Muscle of arm (tissue), 12 donors: ENCODE results near the gene ASTN2. TPM values are rescaled to one million over a fixed set of nuclear protein-coding genes. Genes with fewer than 3 reads are reported as not detected.

ENCODE experiments used
- DNase-seq: peaks from one replicate; pipeline ENCODE4 v3.0.0-alpha.2; 2013
- polyA plus RNA-seq, 12 donors: library from polyadenylated mRNA; unstranded; fragments of 120-200 nt; gene quantifications; one replicate each; pipeline ENCODE4 v1.2.1, GENCODE V29; 2013; ENCODE audit not compliant: insufficient read length in 12 of 12

The ASTN2 gene
- polyA plus RNA-seq, 12 donors, result 3.7 to 15.7 (median 5.5) TPM; not detected in 2

DNA sequence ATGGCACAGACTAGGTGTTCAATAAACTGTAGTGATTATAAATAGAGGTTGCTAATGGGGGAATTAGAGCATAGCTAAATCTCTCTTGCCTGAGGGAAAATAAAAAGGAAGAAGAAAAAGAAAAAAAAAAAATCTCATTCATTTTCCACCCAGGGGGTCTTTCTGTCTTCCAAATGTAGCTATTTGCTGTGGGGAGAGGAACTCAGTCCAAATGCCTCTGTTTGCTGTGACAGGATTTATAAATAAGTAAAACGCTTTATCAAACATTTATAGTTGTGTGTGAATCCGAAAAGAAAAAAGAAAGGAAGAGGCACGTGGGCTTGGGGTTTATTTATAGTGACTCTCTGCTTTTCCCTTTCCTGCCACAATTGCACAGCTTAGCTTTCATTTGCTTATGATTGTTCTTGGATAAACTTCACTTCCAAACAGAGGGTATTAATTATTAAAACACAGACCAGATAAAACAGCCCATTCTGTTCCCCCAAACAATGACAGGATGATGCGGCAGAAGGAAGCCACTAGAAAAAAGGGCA is 245.7 kb downstream of the ASTN2 start:
- DNase-seq, result no peak

DNA sequence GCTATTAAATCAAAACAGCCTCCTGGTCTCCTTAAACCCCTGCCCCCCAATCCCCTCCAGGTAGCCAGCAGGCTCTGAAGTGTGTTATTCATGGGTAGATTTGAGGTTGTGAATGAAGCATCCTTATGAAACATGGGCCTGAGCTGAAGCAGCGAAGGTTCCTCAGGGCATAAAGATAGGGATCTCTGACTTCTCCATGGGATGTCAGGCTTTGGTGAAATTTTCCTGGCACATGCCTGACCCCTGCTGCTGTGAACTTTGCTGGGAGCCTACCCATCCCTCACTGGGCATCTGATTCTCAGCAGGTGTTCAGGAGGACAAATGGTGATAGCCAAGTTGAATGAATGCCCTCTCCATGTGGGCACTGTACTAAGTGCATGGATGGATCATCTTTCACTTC is 250.3 kb downstream of the ASTN2 start:
- no peak for DNase-seq

DNA sequence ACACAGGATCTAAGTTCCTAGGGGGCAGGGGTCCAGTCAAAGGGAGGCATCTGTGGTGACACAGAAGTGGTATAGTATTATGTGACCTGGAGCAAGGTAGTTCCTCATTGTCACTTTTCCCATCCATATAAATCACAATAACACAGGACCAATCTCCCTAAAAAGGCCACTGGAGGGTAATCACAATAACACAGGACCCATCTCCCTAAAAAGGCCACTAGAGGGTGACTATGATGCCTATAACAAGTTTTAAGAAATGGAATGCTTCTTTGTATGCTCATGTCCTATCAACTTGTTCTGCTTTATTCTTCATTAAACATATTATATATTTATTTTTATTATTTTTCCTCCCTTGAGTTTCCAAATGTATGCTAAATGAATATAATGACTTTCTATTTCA is 254.6 kb downstream of the ASTN2 start:
- no peak for DNase-seq

DNA sequence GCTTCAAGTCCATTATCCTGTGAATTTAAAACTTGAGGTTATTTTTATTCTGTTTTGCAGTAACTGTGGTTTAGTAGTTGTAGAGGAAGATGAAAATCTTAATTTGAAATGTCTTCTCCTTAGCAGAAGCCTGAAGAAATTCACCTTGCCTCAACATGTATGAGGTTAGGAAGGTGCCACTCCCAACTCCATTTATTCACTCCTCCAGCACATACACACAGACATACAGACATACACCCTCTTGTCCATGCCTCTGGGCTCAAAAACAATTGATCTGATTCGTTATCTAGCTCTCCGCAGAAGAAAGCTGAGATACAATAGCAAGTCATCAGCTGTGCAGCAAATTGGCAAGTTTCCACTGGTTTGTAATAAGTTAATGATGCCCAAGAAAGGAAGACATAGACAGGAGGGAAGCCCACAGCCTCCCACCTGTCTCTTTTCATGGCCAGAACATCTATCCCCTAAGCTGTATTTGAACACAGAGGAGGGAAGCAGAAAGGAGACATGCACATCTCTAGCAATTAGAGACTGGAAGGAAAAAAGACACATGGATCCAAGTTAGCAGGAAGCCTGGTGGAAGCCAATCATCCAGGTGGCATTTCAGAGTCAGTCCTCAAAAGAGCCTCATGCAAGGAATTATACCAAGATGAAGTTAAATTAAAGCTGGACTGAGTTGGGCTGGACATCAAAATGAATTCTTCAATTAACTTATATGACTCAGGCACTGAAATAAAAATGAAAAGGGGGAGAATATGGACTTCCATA is 257.9 kb downstream of the ASTN2 start:
- no peak for DNase-seq

DNA sequence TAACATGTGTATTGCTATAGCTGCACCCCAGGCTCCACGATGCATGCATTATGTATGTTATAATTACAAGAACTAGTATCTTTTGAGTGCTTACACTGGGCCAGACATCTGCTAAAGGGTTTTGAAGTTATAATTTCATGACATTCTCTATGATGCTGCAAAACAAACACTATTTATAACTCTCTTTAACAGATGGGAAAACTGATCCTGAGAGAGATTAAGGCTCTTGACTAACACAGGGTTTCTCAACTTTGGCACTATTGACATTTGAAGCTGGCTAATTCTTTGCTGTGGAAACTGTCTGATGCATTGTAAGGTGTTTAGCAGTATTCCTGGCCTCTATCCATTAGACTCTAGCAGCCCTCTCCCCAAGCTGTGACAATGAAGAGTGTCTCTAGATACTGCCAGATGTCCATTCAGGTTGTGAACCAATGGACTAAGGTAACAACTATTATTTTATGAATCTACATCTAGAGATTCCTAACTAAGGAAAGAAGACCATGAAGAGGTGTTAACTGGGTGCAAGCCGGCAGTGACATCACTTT is 258.6 kb downstream of the ASTN2 start:
- no peak for DNase-seq

DNA sequence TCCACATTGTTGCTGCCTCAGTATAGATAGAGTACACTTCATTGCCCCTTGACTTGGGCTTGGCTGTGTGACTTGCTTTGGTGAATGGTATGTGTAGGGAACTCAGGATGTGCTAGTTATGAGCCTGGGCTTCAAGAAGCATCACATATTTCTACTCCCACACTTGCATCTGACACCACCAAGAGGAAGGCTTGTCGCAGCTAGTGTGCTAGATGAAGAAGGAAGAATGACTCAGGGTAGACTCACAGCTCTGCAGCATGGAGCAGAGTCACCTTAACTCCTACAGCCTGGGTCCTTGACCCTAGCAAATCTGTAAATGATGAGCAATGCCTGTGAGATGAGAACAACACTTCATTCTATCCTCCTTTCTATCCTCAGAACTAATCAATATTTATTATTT is 261.8 kb downstream of the ASTN2 start:
- no peak for DNase-seq

DNA sequence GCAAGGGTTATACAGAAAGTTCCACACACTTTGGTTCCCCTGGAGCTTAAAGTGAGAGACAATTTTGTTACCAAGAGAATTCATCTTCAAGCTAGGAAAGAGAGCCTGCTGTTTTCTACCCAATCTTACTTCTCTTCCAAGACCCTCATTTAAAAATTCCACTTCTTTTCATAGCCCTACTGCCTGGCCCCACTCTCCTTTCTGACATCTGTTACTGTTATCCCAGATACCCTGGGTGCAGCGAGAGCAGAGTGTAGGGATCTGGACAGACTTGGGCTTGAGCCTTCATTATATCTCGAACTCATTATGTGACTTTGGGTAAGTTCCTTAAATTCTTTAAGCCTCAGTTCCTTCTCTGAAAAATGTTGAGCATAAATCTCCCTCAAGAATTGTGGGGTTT is 263.1 kb downstream of the ASTN2 start:
- DNase-seq, result no peak

DNA sequence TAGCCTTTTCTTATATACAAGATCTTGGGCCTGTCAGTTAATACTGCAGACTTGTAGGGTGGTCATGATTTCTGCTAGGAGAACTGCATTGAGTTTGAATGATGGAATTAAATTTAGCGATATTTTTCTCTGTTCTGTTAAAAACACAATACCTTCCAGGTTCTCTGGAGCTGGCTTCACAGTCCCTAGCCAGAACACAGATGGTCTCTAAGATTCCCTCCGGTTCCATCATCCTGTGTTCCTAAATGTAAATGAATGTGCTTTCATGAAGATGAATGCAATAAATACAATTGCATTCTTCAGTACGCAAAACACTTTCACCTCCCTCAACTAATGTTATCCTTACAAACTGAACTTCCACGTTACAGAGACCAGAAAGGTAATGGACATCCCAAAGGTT is 264.9 kb downstream of the ASTN2 start:
- DNase-seq, result no peak

DNA sequence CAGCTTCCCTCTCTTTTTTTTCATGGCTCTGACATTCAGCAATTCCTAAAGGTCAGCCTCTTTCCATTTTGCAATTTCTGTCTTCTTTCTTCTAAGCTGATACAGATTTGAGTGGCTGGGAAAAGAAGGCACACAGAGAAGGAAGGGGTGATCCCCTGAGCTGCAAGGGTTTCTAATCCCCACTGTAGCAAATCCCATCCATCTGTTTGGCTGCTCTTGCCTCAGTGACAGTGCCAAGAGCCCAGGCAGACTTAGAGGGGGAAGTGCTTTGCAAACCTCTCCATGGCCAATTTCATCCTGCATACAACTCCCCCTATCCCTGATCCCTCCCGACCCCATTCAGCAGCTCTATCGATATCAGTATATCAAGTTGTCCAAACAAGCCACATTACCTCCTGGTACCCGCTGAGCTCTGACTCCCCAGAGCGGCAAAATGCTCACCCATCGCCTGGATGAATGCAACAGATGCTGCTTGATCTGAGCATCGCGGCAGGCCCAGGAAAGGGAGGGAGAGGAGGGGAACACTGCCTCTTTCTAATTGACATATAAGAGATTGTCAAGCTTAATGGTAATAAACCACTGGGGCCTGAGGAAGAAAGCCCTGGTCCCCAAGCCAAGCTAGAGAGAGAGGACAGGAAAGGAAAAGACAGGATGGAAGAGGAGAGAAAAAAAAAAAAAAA is 268.9 kb downstream of the ASTN2 start:
- DNase-seq, result no peak

DNA sequence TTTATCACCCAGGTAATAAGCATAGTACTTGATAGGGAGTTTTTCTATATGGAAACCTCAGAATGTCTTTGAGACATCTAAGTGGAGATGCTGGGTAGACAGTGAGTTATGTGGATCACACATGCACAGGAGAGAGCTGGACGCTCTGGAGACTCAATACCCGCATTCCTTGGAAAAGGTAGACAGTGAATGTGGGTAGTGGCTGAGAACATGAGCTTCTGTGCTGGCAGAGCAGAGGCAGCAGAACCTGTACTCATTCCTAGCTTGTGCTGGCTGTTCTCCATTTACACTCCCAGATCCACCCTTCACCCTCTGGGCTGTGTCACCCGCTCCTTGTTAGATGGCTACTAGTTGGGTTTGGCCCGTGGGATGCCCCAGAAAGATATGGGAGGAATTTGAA is 269.8 kb downstream of the ASTN2 start:
- DNase-seq, result no peak

DNA sequence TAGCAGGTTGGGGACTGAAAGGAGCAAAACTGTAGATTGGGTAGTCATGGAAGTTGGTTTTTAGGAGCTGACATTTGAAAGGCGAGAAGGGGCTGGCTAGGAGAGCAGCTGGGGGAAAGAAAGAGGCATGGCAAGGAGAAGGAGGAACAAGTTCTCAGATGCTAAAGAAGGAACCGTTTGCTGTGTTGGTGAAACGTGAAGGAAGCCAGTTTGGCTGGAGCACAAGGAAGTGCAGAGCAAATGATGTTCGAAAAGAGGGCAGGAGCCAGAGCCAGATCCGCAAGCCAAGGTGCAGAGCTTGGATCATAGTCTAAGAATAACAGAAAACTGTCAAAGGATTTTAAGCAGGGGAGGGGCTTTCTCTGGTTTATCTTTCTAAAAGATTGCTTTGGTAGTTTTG is 276.6 kb downstream of the ASTN2 start:
- no peak for DNase-seq

DNA sequence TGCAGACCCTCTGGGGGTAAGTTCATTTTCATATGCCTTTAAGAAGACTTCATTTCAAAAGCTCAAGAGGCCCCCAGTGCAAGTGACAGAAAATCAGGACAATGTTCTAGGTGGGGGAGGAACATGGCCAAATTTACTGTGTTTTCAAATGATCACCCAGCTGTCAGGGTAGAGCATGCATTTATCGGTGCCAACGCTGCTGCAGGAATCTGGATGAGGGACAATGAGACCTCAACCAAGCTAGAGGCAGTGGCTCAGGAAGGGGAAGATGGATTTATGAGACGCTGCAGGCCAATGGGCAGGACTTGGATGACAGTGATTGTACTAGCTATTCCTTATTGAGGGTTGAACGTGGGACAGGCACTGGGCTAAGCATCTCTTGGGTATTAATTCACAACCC is 278.4 kb downstream of the ASTN2 start:
- no peak for DNase-seq

DNA sequence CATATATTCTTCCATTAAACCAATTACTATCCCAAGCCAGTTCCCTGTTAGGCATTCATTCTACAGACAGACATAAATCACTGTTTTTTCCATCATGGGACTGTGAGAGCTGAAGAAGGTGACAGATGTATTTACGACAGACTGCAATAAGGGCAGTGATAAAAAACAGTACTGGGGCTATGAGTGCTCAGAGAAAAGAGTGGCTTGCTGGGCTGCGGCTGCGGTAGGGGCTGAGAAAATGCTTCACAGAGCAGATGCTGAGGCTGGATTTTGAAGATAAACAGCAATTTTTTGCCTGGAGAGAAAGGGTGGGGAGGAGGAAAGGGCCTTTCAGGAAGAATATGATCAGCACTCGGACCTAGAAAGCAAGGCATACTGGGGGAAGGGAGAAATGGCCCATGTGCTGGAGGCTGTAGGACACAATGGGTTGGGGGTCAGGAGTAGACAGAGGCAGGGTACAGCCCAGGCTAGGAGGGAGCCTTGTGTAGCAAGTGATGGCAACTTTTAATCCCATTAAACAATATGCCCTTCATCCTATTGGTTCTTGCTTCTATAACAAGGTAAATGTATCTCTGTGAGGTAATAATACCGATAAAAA is 279.3 kb downstream of the ASTN2 start:
- DNase-seq, result no peak

DNA sequence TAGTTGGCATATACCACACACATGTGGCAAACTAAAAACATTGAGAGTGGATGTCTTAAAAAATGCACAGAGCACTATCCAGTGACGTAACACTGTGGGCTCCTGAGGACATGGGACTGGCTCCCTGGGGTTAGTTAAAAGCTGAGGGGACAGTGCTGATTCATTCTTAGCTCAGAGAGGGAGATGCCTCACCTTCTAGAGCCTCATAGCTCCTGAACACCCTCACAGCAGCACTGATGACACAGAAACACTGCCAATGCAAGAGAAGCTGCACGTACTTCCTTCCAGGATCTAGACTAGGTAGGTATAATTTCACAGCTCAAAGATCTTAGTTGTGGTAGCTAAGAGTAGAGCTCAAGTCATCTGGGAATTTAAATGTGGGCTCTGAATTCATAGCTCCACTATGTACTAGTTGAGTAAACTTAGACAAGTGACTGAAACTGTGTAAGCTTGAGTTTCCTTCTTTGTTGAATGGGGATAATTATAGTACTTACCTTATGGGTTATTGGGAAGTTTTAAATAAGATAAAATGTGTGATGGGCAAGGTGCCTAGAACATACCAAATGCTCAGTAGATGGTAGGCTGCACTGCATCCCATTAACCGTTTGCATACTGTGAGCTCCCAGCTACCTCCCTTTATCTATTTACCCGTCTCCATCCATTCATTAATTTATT is 279.9 kb downstream of the ASTN2 start:
- DNase-seq, result no peak

DNA sequence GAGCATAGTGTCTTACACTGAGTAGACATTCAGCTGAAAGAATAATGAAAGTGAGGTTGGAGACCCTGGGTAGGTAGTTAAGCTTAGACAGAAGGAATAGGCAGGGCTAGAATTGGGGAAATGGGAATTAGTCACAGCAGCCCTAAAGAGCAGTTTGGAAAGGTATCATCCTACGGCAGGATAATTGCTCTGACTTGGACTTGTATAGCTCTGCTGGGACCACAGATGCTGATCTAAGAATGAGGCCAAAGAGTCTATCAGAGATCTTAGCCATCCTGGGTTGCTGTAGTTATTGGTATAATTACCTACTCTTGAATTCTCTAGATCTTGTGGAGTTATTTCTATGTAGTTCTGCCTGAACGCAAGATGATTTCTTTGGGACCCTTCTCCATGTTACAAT is 288.0 kb downstream of the ASTN2 start:
- DNase-seq, result no peak

DNA sequence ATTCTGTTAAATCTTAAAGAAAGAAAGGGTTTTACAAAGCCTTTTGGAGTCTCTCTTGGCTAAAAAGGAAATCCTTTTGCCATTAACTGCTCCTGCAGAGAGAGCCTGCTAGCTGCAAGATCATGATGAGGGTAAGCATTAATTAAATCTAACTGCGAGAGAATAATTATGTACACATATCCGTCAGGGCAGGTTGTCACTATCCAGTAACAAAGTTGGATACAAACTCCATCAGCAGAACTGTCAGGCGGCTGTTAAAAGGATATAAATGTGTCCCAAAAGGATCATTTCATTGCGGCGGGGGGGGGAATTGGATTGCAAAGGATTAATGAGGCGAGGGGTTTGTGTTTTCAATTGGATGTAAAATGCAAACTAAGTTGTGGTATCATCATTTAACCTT is 289.3 kb downstream of the ASTN2 start:
- no peak for DNase-seq

DNA sequence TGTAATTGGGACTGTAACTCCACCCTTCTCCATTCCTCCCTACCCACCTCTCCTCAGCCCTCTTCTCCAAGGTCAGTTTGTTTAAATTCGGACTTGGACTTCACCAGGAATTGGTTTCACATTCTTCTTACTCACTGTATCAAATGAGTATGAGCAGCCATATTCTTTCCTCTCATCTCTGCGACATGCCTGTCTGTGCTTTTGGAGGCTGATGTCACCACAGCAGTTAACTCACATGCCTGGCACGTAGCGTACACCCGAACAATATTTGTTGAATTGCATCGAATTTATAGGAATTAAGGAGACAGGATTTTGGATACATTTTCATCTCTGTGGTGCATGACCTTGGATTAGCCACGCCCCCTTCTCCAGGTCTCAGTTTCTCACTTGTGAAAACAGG is 291.1 kb downstream of the ASTN2 start:
- no peak for DNase-seq

DNA sequence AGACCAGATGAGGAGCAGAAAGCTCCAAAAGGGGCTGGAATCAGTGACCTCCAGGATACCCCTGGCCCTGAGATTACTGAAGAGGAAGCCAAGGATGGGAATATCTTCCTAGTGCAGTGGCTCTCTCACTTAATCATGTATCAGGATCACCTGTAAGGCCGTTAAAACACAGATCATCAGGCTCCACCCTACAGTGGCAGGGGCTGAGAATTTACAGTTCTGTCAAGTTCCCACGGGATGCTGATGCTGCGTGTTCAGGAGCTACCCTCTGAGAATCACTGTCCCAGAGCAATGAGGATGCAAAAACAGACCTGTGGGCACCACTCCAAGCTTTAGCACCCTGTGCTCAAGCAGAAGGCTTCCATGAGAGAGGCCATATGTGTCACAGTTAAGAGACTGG is 291.9 kb downstream of the ASTN2 start:
- DNase-seq, result no peak

DNA sequence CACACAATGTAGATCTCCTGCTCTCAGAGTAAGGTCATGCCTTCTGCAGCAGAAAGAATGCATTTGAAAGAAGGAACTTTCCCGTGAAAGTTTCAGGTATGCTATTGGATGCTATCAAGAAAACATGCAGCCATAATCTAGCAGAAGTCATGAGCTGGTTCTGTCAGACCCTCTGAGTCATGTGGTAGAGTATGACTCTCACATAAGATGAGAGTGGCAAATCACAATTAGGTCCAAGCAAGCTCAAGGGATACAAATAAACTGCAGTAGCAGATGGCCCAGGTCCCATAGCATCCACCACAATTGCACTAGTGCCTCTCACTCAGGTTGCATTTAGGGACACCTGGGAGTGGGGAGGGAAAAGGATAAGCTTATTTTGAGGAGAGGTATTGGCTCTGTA is 292.8 kb downstream of the ASTN2 start:
- DNase-seq, result no peak

DNA sequence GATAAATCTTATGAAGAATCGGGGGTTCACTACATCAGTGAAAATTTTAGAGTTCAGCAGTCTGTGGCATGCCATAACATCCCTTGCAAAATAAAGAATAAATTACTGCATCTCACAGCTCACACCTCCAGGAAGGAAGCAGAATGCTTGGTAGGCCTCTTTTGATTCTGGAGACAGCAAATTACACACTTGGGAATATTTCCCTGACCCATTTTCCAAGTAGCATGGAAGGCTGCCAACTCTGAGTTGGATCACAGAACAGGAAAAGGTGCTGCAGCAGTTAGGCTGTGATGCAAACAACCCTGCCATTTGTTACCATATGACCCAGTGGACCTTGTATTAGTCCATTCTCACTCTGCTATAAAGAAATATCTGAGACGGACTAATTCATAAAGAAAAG is 293.5 kb downstream of the ASTN2 start:
- DNase-seq, result no peak

DNA sequence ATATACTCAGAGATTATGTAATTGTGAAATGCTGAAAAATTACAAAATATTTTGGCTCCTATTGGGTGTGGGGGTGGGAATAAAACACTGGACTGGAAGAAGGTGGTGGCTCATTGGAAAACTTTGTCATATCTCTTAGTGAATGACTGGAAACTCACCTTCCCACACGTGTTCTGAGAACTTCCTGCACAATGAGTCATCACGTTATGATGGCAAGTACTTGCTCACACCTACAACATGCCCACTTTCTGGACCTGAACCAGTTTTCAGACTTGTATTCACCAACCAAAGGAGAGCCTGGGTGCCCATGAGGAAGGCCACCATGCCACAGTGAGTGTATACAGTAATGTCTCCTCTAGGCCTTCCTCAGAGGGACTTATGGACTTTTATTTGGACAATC is 294.8 kb downstream of the ASTN2 start:
- no peak for DNase-seq

DNA sequence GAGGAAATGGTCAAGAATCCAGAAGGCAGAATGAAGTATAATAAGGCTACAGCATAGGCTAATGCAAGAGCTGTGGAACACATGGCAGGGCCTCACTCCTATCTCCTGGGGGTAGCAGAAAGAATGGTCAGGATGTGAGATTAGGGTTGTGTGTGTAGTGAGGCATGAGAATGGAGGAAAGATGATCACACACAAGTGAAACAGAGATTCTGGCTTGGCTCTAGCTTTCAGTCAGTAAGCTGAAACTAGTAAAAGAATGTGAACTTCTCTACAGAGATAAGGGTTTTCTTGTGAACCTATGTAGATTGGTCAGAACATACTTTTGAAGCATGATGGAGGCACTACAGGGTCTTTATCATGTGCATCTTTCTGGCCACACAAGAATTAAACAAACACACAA is 298.8 kb downstream of the ASTN2 start:
- DNase-seq, result no peak
